Lower lobe of right lung (tissue), 2 donors: ENCODE measurements around the gene KLRC2. TPM values are rescaled to one million over a fixed set of nuclear protein-coding genes. Genes with fewer than 3 reads are reported as not detected.
A peak's percentile ranks its signal among the peaks of the same experiment; 100 is the strongest.

Experiments
- ATAC-seq, 2 donors: fragments of 200-7000 bp; cut with Tn5 transposase; one replicate each; pipeline ENCODE4 v1.9.1; 2020 to 2022; ENCODE audit warnings: mild to moderate bottlenecking in 2 of 2, moderate library complexity in 2 of 2
- DNase-seq: peaks from one replicate; pipeline ENCODE4 v3.0.0-alpha.2; 2020
- H3K27ac ChIP-seq: fragments of 200-600 bp; one replicate; pipeline ENCODE4 v1.8.0; 2022
- H3K27me3 ChIP-seq: fragments of 200-600 bp; one replicate; pipeline ENCODE4 v1.8.0; 2022; ENCODE audit warnings: low read depth
- H3K36me3 ChIP-seq: fragments of 200-600 bp; one replicate; pipeline ENCODE4 v1.8.0; 2022; ENCODE audit warnings: mild to moderate bottlenecking
- H3K4me1 ChIP-seq: fragments of 200-600 bp; one replicate; pipeline ENCODE4 v1.8.0; 2022
- H3K4me3 ChIP-seq: fragments of 200-600 bp; one replicate; pipeline ENCODE4 v1.8.0; 2022; ENCODE audit warnings: mild to moderate bottlenecking
- H3K9me3 ChIP-seq: fragments of 200-600 bp; one replicate; pipeline ENCODE4 v1.8.0; 2022
- intact Hi-C: fragments of 100-400 bp; cut with DNase I; formaldehyde crosslinking; loops from one replicate; pipeline ENCODE4 v1.11.0; 2022
- total RNA-seq: library from RNA; stranded (reverse); fragmentation: NEBNext Ultra II Directional; extraction: Animal tissue kit (Norgen Biotek cat#: 25700); gene quantifications from one replicate; pipeline ENCODE4 v1.2.1, GENCODE V29; 2021
- TF ChIP-seq, protein P1 (sequence below): fragments of 200-600 bp; IDR thresholded peaks from one replicate; pipeline ENCODE4 v1.8.0; 2022; ENCODE audit warnings: antibody characterized with exemption, mild to moderate bottlenecking
- donor health status: DM: no; HTN: yes; CAD: no; lungs with severe emphysema.

KLRC2 gene
- total RNA-seq, 1 donor from 2014 or later: not detected

DNA sequence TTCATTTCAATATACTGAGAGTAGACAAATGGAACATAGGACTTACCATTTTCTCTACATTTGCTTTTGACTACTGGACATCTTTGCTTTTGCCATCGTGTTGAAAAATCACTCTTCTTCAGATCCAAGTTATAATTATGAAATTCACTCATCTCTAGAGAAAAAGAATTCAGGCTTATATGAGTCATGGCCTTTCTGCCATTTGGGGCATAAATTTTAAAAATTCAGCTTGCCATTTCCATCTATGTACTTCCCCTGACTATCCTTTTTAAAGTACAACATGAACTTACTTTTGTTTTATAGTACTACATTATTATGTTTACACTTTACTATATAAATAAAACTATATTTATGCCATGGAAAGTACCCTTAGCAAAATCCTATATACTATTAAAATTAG is 49.0 kb downstream of the KLRC2 start:
- Histone ChIP-seq H3K4me3 (no peak overlapping the region), H3K27ac (no peak overlapping the region), H3K9me3 (no peaks in the 10 kb centered on the region), H3K4me1 (no peaks in the 10 kb centered on the region), H3K27me3 (no peaks in the 10 kb centered on the region), H3K36me3 (no peaks in the 10 kb centered on the region)
- intact Hi-C loops: no loop called here
- ATAC-seq: no peak
- DNase-seq: no peak
- TF ChIP-seq, protein P1, sequence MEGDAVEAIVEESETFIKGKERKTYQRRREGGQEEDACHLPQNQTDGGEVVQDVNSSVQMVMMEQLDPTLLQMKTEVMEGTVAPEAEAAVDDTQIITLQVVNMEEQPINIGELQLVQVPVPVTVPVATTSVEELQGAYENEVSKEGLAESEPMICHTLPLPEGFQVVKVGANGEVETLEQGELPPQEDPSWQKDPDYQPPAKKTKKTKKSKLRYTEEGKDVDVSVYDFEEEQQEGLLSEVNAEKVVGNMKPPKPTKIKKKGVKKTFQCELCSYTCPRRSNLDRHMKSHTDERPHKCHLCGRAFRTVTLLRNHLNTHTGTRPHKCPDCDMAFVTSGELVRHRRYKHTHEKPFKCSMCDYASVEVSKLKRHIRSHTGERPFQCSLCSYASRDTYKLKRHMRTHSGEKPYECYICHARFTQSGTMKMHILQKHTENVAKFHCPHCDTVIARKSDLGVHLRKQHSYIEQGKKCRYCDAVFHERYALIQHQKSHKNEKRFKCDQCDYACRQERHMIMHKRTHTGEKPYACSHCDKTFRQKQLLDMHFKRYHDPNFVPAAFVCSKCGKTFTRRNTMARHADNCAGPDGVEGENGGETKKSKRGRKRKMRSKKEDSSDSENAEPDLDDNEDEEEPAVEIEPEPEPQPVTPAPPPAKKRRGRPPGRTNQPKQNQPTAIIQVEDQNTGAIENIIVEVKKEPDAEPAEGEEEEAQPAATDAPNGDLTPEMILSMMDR: no peak

DNA sequence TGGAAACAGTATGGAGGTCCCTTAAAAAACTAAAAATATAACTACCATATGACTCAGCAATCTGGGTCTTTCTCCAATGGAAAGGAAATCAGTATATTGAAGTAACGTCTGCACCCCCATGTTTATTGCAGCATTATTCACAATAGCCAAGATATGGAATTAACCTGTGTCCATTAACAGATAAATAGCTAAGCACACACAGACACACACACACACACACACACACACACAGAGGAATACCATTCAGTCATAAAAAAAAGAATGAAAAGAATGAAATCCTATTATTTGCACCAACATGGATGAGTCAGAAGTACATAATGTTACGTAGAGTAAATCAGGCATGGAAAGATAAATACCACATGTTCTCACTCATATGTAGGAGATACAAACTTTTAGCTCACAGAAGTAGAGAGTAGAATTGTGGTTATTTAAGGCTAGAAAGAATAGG is 50.6 kb downstream of the KLRC2 start:
- TF ChIP-seq, protein P1: no peak
- Histone ChIP-seq H3K9me3 (no peaks in the 10 kb centered on the region), H3K36me3 (no peaks in the 10 kb centered on the region), H3K27ac (no peak overlapping the region), H3K4me3 (peak overlapping the region; percentile 4), H3K4me1 (no peaks in the 10 kb centered on the region), H3K27me3 (no peaks in the 10 kb centered on the region)
- DNase-seq: no peak
- ATAC-seq: no peak
- intact Hi-C loops: no loop called here

DNA sequence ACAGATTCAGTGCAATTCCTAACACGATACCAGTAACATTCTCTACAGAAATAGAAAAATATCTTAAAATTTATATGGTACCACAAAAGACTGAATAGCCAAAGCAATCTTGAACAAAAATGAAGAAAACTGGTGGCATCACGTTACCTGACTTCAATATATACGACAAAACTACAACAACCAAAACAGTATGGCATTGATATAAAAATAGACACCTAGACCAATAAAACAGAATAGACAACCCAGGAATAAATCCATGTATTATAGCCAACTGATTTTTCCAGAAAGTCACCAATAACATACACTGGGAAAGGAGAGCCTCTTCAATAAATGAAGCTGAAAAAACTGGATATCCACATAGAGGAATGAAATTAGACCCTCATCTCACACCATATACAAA is 51.6 kb downstream of the KLRC2 start:
- DNase-seq: no peak
- Histone ChIP-seq H3K9me3 (no peaks in the 10 kb centered on the region), H3K27me3 (no peaks in the 10 kb centered on the region), H3K4me1 (no peaks in the 10 kb centered on the region), H3K27ac (no peak overlapping the region), H3K4me3 (peak overlapping the region; percentile 4), H3K36me3 (no peaks in the 10 kb centered on the region)
- intact Hi-C loops: no loop called here
- no peak for ATAC-seq
- TF ChIP-seq, protein P1: no peak

DNA sequence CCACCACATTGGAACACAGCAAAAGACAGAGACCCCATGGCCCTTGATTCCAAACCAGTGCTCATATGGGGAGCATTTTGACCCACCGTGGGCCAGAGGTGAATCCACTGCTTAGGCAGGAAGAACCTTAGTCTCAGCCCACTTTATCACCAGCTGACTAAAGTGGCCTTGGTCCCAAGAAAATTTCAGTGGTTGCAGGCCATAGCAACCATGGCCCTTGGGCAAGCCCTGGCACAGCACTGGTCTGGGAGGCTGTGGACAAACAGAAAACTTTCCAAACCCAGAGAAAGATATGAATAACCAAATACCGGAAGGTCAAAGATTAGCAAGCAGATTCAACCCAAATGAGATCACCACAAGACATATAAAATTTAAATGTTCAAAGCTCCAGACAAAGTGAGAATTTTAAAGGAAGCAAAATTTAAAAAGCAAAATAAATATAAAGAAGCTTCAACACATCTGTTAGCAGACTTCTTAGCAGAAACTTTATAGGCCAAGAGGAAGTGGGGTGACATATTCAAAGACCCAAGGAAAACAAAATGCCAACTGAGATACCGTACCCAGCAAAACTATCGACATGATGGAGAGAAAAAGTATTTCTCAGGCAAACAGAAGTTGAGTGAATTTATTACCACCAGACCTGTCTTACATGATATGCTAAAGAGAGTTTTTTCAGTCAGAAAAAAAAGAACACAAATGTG is 53.7 kb downstream of the KLRC2 start:
- no peak overlapping the region for H3K27ac ChIP-seq
- H3K9me3 ChIP-seq: no peaks in the 10 kb centered on the region
- no peaks in the 10 kb centered on the region for H3K36me3 ChIP-seq
- ATAC-seq (no peak), DNase-seq (no peak)
- no peaks in the 10 kb centered on the region for H3K4me1 ChIP-seq
- no peak overlapping the region for H3K4me3 ChIP-seq
- H3K27me3 ChIP-seq: no peaks in the 10 kb centered on the region
- TF ChIP-seq, protein P1: no peak
- intact Hi-C loops: no loop called here

Other genes starting within 250 kb of the KLRC2 start
- gene GABARAPL1, start 223.1 kb downstream of the KLRC2 start, total RNA-seq: 108 TPM
- 13.6 TPM for gene KLRD1, start 128.1 kb downstream of the KLRC2 start, total RNA-seq
- gene KLRK1, start 46.0 kb downstream of the KLRC2 start, total RNA-seq: 7.5 TPM
- gene KLRC4, start 26.3 kb downstream of the KLRC2 start, total RNA-seq: not detected
- not detected for gene KLRC3, start 15.4 kb downstream of the KLRC2 start, total RNA-seq
- gene KLRC1, start 17.4 kb upstream of the KLRC2 start, total RNA-seq: 1.8 TPM
- gene EIF2S3B, start 69.9 kb upstream of the KLRC2 start, total RNA-seq: 0.68 TPM
- gene MAGOHB, start 177.6 kb upstream of the KLRC2 start, total RNA-seq: 19.7 TPM
- gene STYK1, start 238.0 kb upstream of the KLRC2 start, total RNA-seq: 0.53 TPM